Measurements from ENCODE around the gene TMEM108. TPM values are rescaled to one million over a fixed set of nuclear protein-coding genes. Genes with fewer than 3 reads are reported as not detected.

TMEM108 gene
- polyA plus RNA-seq, 3 donors: not detected

- no peaks in the 10 kb centered on the region for H4K20me1 ChIP-seq (ENCODE audit: insufficient read depth, low read length)
- H3K36me3 ChIP-seq (replicated peaks in 1 of 2; ENCODE audit: control insufficient read depth in 1 of 2, insufficient read depth in 2 of 2, low read length in 2 of 2): no peaks in the 10 kb centered on the region
- H3K79me2 ChIP-seq (ENCODE audit: insufficient read depth, low read length): no peaks in the 10 kb centered on the region
- no peak for DNase-seq
- Mint-ChIP-seq H3K27ac (no peak overlapping the region), H3K9me3 (peaks cover 0 to 8% (median 0%) of the 10 kb centered on the region in 7 donors), H3K36me3 (no peaks in the 10 kb centered on the region), H3K27me3 (ENCODE audit: low read depth in 3 of 3) (peaks cover 0 to 2% (median 2%) of the 10 kb centered on the region in 3 donors), H3K4me3 (no peak overlapping the region), H3K4me1 (no peaks in the 10 kb centered on the region)
- H3K4me2 ChIP-seq (replicated peaks; ENCODE audit: extremely low read depth, low read length, poor library complexity, severe bottlenecking): no peak overlapping the region
- intact Hi-C loops (cut with micrococcal nuclease): no loop called here
- H3K4me1 ChIP-seq (ENCODE audit: control insufficient read depth in 1 of 2, insufficient read depth in 2 of 2, low read length in 2 of 2): no peaks in the 10 kb centered on the region
- no peak for TF ChIP-seq CTCF (IDR thresholded peaks at IDR 0.05)
- no peaks in the 10 kb centered on the region for H3K9me3 ChIP-seq (replicated peaks in 1 of 2; ENCODE audit: control insufficient read depth in 1 of 2, insufficient read depth in 1 of 2, low read length in 2 of 2)
- whole genome bisulfite sequencing (ENCODE audit: insufficient coverage): no CpG with 5 or more reads among the region's 2 CpGs
- no peak overlapping the region for H3K27ac ChIP-seq (ENCODE audit: low read depth in 1 of 2, low read length in 2 of 2)
- H3K9ac ChIP-seq (ENCODE audit: insufficient read depth, low read length, poor library complexity, severe bottlenecking): no peak overlapping the region
- H3K27me3 ChIP-seq (ENCODE audit: control insufficient read depth in 2 of 2, insufficient read depth in 2 of 2, low read length in 2 of 2): no peaks in the 10 kb centered on the region
- no peak overlapping the region for H3K4me3 ChIP-seq (replicated peaks in 1 of 3; ENCODE audit: low read depth in 2 of 3, low read length in 3 of 3)
- no peak overlapping the region for H2AFZ ChIP-seq (ENCODE audit: insufficient read depth, low read depth, low read length, poor library complexity, severe bottlenecking)
Observed at GRCh38 chr3:133254151-133254550, 216.0 kb downstream of the TMEM108 start.

GRCh38 chr3:133254716-133255115 lies 216.5 kb downstream of the TMEM108 start:
- H3K9ac ChIP-seq (ENCODE audit: insufficient read depth, low read length, poor library complexity, severe bottlenecking): no peak overlapping the region
- H3K4me3 ChIP-seq (replicated peaks in 1 of 3; ENCODE audit: low read depth in 2 of 3, low read length in 3 of 3): no peak overlapping the region
- Mint-ChIP-seq H3K4me3 (no peak overlapping the region), H3K27ac (no peak overlapping the region), H3K4me1 (no peaks in the 10 kb centered on the region), H3K9me3 (peaks cover 0 to 10% (median 0%) of the 10 kb centered on the region in 7 donors), H3K27me3 (ENCODE audit: low read depth in 3 of 3) (peaks cover 0 to 3% (median 2%) of the 10 kb centered on the region in 3 donors), H3K36me3 (no peaks in the 10 kb centered on the region)
- H4K20me1 ChIP-seq (ENCODE audit: insufficient read depth, low read length): no peaks in the 10 kb centered on the region
- TF ChIP-seq CTCF (IDR thresholded peaks at IDR 0.05): no peak
- no CpG with 5 or more reads among the region's 1 CpG for WGBS (ENCODE audit: insufficient coverage)
- no peaks in the 10 kb centered on the region for H3K9me3 ChIP-seq (replicated peaks in 1 of 2; ENCODE audit: control insufficient read depth in 1 of 2, insufficient read depth in 1 of 2, low read length in 2 of 2)
- intact Hi-C loops (cut with micrococcal nuclease): no loop called here
- no peak for DNase-seq
- H3K27me3 ChIP-seq (ENCODE audit: control insufficient read depth in 2 of 2, insufficient read depth in 2 of 2, low read length in 2 of 2): no peaks in the 10 kb centered on the region
- H3K79me2 ChIP-seq (ENCODE audit: insufficient read depth, low read length): no peaks in the 10 kb centered on the region
- no peak overlapping the region for H3K27ac ChIP-seq (ENCODE audit: low read depth in 1 of 2, low read length in 2 of 2)
- H3K4me2 ChIP-seq (replicated peaks; ENCODE audit: extremely low read depth, low read length, poor library complexity, severe bottlenecking): no peak overlapping the region
- H3K4me1 ChIP-seq (ENCODE audit: control insufficient read depth in 1 of 2, insufficient read depth in 2 of 2, low read length in 2 of 2): no peaks in the 10 kb centered on the region
- no peak overlapping the region for H2AFZ ChIP-seq (ENCODE audit: insufficient read depth, low read depth, low read length, poor library complexity, severe bottlenecking)
- no peaks in the 10 kb centered on the region for H3K36me3 ChIP-seq (replicated peaks in 1 of 2; ENCODE audit: control insufficient read depth in 1 of 2, insufficient read depth in 2 of 2, low read length in 2 of 2)

Measured in CD14-positive monocyte (primary cell).